ENCODE measurements around the gene AQP6. TPM values are rescaled to one million over a fixed set of nuclear protein-coding genes. Genes with fewer than 3 reads are reported as not detected.
A peak's percentile ranks its signal among the peaks of the same experiment; 100 is the strongest.

Gene AQP6
- total and polyA plus RNA-seq, 2 experiments from 2014 or later, result not detected

DNA sequence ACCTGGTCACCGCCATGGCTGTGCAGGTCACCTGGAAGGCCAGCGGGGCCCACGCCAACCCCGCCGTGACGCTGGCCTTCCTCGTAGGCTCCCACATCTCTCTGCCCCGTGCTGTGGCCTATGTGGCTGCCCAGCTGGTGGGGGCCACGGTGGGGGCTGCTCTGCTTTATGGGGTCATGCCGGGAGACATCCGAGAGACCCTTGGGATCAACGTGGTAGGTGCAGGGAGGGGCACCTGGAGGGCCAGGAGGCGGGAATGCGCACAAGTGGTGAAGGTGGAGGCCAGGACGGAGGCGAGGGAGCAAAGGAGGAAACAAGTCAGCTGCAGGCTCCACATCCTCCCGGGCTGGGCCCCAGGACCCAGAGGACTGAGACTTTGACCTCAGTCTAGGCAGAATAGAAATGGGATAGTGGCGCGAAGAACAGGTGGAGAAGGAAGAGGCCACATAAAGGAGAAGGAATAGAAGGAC is 649 bp downstream of the AQP6 start:
- in situ Hi-C loops (cut with MboI), result no loop called here
- Histone ChIP-seq H3K9ac (no peak overlapping the region), H3K4me1 (ENCODE audit: insufficient read depth) (no peaks in the 10 kb centered on the region), H3K4me2 (ENCODE audit: unreplicated experiment) (no peak overlapping the region), H3F3A (ENCODE audit: insufficient read depth) (no peaks in the 10 kb centered on the region), H3K4me3 (no peak overlapping the region), H3K27me3 (replicated peaks; ENCODE audit: insufficient read depth) (peaks cover 12% of the 10 kb centered on the region), H3K36me3 (ENCODE audit: low read depth) (no peaks in the 10 kb centered on the region), H3K79me2 (ENCODE audit: insufficient read depth) (no peaks in the 10 kb centered on the region), H3K27ac (no peak overlapping the region), H4K20me1 (ENCODE audit: insufficient read depth) (no peaks in the 10 kb centered on the region), H2AFZ (no peak overlapping the region), H3K9me2 (ENCODE audit: insufficient read depth) (no peaks in the 10 kb centered on the region), H3K9me3 (ENCODE audit: low read depth) (no peaks in the 10 kb centered on the region)
- DNase-seq, result no peak
- WGBS, 2 experiments (ENCODE audit: low coverage in 1 of 2, low lambda C conversion rate in 2 of 2, missing lambda C conversion rate in 2 of 2), result 88% methylated on average over 19 of the region's 19 CpGs
- TF ChIP-seq EZH2 (IDR thresholded peaks at IDR 0.05; ENCODE audit: insufficient read depth, poor library complexity, severe bottlenecking) (no peak), EZH2phosphoT487 (IDR thresholded peaks at IDR 0.05; ENCODE audit: insufficient read depth, low read depth) (no peak)

DNA sequence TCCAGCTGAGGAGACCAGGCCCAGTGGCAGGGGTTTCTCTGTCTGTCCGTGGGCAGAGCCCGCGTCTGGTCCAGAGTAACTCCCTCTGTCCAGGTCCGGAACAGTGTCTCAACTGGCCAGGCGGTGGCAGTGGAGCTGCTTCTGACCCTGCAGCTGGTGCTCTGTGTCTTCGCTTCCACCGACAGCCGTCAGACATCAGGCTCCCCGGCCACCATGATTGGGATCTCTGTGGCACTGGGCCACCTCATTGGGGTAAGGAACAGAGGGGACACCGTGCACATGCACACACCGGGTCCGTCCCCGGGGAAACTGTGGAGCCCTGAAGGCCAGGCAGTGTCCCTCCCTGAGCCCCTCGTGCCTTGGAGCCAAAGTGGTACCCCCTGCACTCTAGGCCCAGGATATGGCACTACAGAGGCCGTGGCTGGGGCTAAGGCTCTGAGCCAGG is 1.5 kb downstream of the AQP6 start:
- Histone ChIP-seq H3F3A (ENCODE audit: insufficient read depth) (no peaks in the 10 kb centered on the region), H3K4me2 (ENCODE audit: unreplicated experiment) (no peak overlapping the region), H3K27me3 (replicated peaks; ENCODE audit: insufficient read depth) (peaks cover 9% of the 10 kb centered on the region), H3K4me3 (no peak overlapping the region), H3K27ac (no peak overlapping the region), H2AFZ (no peak overlapping the region), H3K9me3 (ENCODE audit: low read depth) (no peaks in the 10 kb centered on the region), H3K9me2 (ENCODE audit: insufficient read depth) (no peaks in the 10 kb centered on the region), H3K4me1 (ENCODE audit: insufficient read depth) (no peaks in the 10 kb centered on the region), H3K36me3 (ENCODE audit: low read depth) (no peaks in the 10 kb centered on the region), H4K20me1 (ENCODE audit: insufficient read depth) (no peaks in the 10 kb centered on the region), H3K9ac (no peak overlapping the region), H3K79me2 (ENCODE audit: insufficient read depth) (no peaks in the 10 kb centered on the region)
- in situ Hi-C loops (cut with MboI), result no loop called here
- DNase-seq, result peak; percentile 45
- TF ChIP-seq EZH2 (IDR thresholded peaks at IDR 0.05; ENCODE audit: insufficient read depth, poor library complexity, severe bottlenecking), result no peak
- no peak for TF ChIP-seq EZH2phosphoT487 (IDR thresholded peaks at IDR 0.05; ENCODE audit: insufficient read depth, low read depth)
- WGBS, 2 experiments (ENCODE audit: low coverage in 1 of 2, low lambda C conversion rate in 2 of 2, missing lambda C conversion rate in 2 of 2), result 89 to 91% methylated on average over 15 of the region's 15 CpGs

DNA sequence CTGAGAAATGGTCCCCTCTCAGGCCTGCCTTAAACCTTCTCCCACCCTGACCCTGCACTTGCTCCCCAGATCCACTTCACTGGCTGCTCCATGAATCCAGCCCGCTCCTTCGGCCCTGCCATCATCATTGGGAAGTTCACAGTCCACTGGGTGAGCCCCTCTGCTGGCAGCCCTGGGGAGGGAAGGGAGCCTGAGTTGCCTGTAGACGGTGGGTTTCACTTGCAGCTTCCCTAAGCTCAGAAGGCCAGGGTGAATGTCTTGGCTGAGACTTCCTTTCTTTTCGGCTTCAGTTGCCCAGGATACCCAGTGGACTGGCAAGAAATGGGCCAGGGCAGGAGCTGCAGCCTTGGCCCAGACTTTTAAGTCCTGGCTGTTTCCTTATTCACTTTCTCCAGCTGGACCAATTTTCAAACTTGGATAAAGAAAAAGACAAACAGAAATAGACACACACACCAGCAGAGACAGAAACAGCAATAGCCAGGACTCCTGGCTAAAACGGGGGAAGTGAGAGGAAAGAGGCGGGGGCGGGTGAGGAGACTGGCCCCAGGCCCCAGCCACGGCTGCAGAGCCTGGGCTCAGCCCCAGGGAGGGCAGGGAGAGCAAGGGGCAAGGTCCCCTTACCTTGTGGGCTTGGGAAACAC is 2.0 kb downstream of the AQP6 start:
- Histone ChIP-seq H3K9ac (no peak overlapping the region), H3K9me3 (ENCODE audit: low read depth) (no peaks in the 10 kb centered on the region), H3K79me2 (ENCODE audit: insufficient read depth) (no peaks in the 10 kb centered on the region), H3K27me3 (replicated peaks; ENCODE audit: insufficient read depth) (peaks cover 9% of the 10 kb centered on the region), H3K36me3 (ENCODE audit: low read depth) (no peaks in the 10 kb centered on the region), H3K9me2 (ENCODE audit: insufficient read depth) (no peaks in the 10 kb centered on the region), H3K4me1 (ENCODE audit: insufficient read depth) (no peaks in the 10 kb centered on the region), H3K4me2 (ENCODE audit: unreplicated experiment) (no peak overlapping the region), H3K4me3 (no peak overlapping the region), H3F3A (ENCODE audit: insufficient read depth) (no peaks in the 10 kb centered on the region), H3K27ac (no peak overlapping the region), H4K20me1 (ENCODE audit: insufficient read depth) (no peaks in the 10 kb centered on the region), H2AFZ (no peak overlapping the region)
- TF ChIP-seq EZH2phosphoT487 (IDR thresholded peaks at IDR 0.05; ENCODE audit: insufficient read depth, low read depth), result no peak
- TF ChIP-seq EZH2 (IDR thresholded peaks at IDR 0.05; ENCODE audit: insufficient read depth, poor library complexity, severe bottlenecking), result no peak
- in situ Hi-C loops (cut with MboI), result no loop called here
- 48 to 62% methylated on average over 5 to 8 of the region's 8 CpGs for WGBS, 2 experiments (ENCODE audit: low coverage in 1 of 2, low lambda C conversion rate in 2 of 2, missing lambda C conversion rate in 2 of 2)
- DNase-seq, result no peak

DNA sequence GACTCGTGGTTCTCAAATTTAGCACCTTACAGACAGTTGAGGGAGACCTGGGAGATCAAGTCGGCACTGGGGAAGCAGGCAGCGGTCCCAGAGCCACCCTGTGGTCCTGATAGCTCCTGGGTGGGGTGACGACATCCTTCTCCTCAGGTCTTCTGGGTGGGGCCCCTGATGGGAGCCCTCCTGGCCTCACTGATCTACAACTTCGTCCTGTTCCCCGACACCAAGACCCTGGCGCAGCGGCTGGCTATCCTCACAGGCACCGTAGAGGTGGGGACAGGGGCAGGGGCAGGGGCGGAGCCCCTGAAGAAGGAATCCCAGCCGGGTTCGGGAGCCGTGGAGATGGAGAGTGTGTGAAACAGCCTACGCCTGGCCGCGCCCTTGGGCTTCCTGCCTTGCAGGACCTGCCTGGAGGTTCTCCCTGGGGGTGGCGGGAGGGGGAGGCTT is 2.6 kb downstream of the AQP6 start:
- Histone ChIP-seq H3K4me2 (ENCODE audit: unreplicated experiment) (no peak overlapping the region), H3K36me3 (ENCODE audit: low read depth) (no peaks in the 10 kb centered on the region), H3K9ac (no peak overlapping the region), H3K27ac (no peak overlapping the region), H3K9me2 (ENCODE audit: insufficient read depth) (no peaks in the 10 kb centered on the region), H2AFZ (no peak overlapping the region), H3K4me3 (no peak overlapping the region), H3K27me3 (replicated peaks; ENCODE audit: insufficient read depth) (peaks cover 9% of the 10 kb centered on the region), H3K79me2 (ENCODE audit: insufficient read depth) (no peaks in the 10 kb centered on the region), H3K4me1 (ENCODE audit: insufficient read depth) (no peaks in the 10 kb centered on the region), H4K20me1 (ENCODE audit: insufficient read depth) (no peaks in the 10 kb centered on the region), H3F3A (ENCODE audit: insufficient read depth) (no peaks in the 10 kb centered on the region), H3K9me3 (ENCODE audit: low read depth) (no peaks in the 10 kb centered on the region)
- DNase-seq, result no peak
- 62 to 66% methylated on average over 16 to 17 of the region's 17 CpGs for WGBS, 2 experiments (ENCODE audit: low coverage in 1 of 2, low lambda C conversion rate in 2 of 2, missing lambda C conversion rate in 2 of 2)
- TF ChIP-seq EZH2phosphoT487 (IDR thresholded peaks at IDR 0.05; ENCODE audit: insufficient read depth, low read depth), result no peak
- no peak for TF ChIP-seq EZH2 (IDR thresholded peaks at IDR 0.05; ENCODE audit: insufficient read depth, poor library complexity, severe bottlenecking)
- in situ Hi-C loops (cut with MboI), result no loop called here

All from GM23248 (cell line).